ENCODE results near the gene HS1BP3.
A peak's percentile ranks its signal among the peaks of the same experiment; 100 is the strongest.

Gene HS1BP3

GRCh38 chr2:20662308-20662937, 11.5 kb upstream of the HS1BP3 start:
- no peak for DNase-seq

DNA sequence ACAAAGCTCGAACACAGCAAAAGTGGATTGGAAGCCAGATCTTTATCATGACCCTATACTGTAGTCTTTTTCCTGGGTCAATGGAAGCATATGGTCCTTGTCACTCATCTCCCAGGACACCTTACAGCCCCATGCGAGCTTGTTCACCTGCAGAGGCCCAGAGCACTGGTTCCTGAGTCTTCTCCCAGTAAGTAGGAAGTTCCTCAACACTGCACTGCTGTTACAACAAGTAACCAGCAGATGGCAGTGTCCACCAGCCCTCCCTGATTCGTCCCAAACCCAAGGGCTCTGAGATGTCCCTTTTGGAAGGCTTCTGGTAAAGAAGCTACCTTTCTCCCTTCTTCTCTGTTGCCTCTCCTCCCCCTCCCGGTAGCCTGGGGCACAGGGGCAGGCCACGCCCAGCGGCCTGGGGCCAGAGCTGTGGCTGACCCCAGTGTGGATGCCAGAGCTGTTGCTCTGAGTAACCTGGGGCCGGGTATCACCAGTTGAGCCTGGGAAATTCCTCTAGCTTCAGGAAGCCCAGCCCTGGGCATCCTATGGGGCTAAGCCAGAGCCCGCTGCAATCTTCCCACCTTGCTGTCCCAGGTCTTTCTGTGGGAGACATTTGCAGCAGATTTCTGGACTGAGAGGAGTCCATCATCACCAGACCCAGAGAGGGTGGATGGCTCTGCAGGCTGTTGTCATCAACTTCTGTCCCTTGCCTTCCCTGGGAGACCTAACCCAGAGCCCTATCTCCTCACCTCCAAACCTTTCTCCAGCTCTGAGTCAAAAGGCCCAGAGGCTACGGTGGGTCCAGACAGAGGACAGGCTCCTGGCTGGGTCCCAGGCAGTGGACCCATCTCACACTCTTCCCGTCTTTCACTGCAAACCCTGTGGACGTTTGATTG, 10.8 kb upstream of the HS1BP3 start:
- DNase-seq, result peak; percentile 33 to 57

- DNase-seq, result no peak
These were observed 9.9 kb upstream of the HS1BP3 start for GRCh38 chr2:20660506-20661420.

GRCh38 chr2:20657522-20658235, 6.8 kb upstream of the HS1BP3 start:
- DNase-seq, result no peak

GRCh38 chr2:20656561-20656960, 5.7 kb upstream of the HS1BP3 start:
- DNase-seq, result no peak

GRCh38 chr2:20654535-20654813, 3.6 kb upstream of the HS1BP3 start:
- DNase-seq, result no peak

- no peak for DNase-seq
These were observed 3.0 kb upstream of the HS1BP3 start for GRCh38 chr2:20653695-20654534.

- no peak for DNase-seq
These were observed 2.0 kb upstream of the HS1BP3 start for GRCh38 chr2:20652673-20653575.

DNA sequence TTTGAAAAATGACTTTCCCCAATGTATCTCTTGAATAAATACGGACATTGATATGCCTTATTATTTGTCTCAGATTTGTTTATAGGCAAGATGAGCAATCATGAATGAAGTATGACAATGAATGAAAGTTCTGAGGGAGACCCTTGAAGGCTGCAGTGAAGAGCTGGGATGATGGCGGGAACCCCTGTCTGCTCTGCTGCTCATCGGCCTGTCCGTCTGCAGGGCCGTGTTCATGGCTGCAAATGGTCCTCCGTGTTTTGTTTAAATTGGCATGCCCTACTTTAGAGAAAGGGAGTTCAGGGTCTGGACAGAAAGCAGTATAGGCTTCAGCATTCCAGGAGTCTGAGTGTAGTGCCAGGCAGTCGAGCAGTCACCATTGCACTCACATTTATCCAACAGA, 1.2 kb upstream of the HS1BP3 start:
- DNase-seq, result no peak

DNA sequence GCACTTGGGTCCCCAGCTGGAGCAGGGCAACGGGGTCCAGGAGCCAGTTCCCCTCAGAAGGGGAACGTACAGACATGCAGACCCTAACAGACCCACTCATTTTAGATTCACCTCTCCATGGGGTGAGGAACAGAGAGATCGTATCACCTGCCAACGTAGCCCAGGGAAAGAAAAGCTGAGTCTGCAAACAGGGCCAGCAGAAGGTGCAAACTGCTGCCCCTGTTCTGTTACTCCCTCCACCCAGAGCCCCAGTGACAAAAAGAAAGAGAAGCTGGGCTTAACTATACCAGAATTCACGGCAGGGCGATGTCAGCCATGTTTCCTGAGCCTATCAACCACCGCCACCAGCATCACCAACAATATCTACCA, 817 bp upstream of the HS1BP3 start:
- no peak for DNase-seq

DNA sequence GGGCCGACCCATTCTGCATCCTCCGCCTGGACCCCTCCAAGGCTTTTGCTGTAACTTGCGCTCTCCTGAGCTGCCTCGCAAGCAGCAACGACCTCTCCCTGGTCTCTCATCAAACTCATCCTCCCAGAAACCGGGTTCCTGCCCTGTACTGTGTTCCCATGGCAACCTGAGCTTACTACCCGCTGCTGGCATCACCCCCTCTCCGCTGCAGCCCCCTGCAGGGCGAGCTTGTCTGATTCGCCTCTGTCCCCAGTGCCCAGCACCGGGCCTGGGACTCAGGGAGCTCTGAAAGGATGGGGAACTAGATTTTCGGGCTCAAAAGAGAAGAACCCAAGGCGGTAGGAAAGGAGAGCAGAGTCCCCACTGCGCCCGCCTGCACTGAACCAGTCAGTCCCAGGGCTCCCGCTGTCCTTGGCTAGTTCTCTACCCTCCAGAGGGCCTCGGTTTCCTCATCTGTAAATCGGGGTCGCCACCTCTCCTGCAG, 463 bp downstream of the HS1BP3 start:
- DNase-seq, result peak; percentile 11 to 23

- no peak for DNase-seq
These were observed 922 bp downstream of the HS1BP3 start for GRCh38 chr2:20649976-20650375.

DNA sequence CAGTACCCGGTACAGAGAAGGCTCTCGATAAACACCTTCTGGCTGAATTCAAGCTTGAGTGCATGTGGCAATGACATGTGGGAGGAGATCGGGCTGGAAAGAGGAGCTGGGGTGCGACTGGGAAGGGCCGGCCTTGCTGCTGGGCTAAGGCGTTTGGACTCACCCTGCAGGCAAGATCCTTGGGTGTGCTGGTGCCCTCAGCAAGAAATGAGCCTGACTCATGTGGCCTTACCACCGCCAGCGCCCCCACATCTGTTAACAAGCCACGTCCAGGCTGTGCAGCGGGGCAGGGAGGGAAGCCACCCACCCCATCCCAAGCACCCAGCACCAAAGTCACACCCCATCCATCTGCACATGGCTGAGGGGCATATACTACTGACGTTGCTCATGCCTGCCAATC, 1.3 kb downstream of the HS1BP3 start:
- no peak for DNase-seq

GRCh38 chr2:20648831-20649230, 2.1 kb downstream of the HS1BP3 start:
- no peak for DNase-seq

- DNase-seq, result no peak
These were observed 2.7 kb downstream of the HS1BP3 start for GRCh38 chr2:20648206-20648605.

DNA sequence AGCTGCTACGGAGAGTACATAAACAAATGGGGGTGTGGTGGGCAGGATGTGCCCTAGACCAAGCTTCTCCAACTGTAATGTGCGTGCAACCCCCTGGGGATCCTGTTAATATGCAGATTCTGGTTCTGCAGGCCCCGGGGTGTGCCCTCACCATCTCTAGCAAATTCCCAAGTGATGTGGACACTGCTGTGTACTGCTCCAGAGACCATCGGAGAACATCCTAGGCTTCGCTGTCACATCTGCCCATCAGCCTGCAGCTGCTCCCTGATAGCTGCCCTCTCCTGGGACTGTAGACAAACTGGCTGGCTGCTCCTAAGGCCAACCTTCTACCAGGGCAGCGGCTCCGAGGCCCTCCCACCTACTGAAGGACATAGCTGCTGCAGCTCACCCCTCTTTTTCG, 3.2 kb downstream of the HS1BP3 start:
- no peak for DNase-seq

DNA sequence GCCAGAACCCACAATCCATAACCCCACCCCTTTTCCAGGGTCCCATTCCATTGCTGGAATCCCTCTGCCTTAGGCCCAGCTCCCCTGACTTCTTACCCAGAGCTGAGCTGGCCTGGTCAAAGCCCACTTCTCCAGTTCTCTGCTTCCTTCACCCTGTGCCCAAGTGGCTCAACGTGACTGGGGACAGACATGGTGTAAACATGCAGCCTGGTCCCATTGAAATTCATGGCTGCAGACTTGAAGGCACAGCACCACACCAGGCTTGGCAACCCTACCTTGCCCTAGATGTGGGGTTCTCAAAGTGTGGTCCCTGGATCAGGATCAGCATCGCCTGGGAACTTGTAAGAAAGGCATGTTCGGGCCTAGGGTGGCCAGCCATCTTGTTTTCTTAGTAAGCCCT, 3.7 kb downstream of the HS1BP3 start:
- no peak for DNase-seq

DNA sequence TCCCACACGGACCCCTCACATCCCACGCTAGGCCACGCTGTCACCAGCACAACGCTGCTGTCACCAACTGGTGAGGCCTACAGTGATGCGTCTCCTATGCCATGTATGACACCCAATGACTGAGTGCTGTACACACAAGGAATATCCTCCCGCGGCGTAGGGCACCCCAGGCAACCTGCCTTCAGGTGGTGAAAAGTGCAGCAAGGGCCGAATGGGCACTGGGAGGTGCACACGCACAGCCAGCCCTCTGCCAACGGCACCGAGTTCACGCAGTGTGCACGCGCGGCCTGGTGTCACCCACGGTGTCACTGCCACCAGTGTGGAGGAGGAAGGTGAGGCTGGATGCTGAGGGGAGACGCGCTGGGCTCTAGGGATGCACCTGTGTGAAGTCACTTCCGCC, 4.5 kb downstream of the HS1BP3 start:
- no peak for DNase-seq

DNA sequence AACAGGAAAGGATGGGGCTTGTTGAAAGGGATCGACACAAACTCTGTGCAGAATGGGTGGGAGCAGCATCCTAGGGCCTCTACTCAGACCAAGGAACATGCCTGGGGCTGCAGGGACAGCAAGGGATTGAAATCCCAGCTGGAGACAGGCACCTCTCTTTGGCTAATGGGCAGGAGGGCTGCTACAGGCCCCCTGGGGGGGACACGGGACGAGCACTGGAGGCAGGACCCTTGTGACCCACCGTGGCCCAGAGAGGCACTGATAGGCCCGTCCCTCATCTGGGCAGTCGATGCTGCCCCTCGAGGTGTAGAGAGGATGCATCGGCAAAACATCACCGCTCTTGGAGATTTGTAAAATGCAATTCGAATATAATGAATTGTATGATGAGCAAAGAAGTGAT, 5.1 kb downstream of the HS1BP3 start:
- DNase-seq, result no peak

- DNase-seq, result no peak
These were observed 5.6 kb downstream of the HS1BP3 start for GRCh38 chr2:20645301-20645701.

DNA sequence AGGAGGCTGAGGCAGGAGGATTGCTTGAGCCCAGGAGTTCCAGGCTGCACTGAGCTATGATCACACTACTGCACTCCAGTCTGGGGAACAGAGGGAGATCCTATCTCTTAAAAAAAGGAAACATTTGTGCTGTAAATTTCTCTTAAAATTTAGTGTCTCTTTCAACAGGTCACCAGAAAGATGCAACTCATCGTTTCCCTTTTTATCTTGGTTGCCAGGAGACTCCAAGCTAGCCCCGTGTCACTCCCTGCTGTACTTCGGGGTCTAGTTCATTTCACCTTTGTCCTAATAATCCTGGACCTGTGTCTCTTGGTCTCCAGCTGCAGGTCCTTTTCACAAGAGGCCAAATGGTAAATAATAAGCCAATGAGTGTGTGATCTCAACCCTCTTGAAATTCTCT, 7.1 kb downstream of the HS1BP3 start:
- no peak for DNase-seq

Data from AML-193 (cell line).